Loucy (cell line): ENCODE measurements around the gene ELL2.

ENCODE experiments used
- H2AFZ ChIP-seq: fragments of 200-600 bp; sonication (generic); 2 replicates; pipeline ENCODE4 v1.6.0; 2016; ENCODE audit warnings: antibody characterized with exemption, mild to moderate bottlenecking, low read length, moderate library complexity
- H3F3A ChIP-seq: fragments of 200-600 bp; 2 replicates; pipeline ENCODE4 v1.6.0; 2016; ENCODE audit warnings: antibody characterized with exemption, low read depth, mild to moderate bottlenecking
- H3K27me3 ChIP-seq: fragments of 200-600 bp; sonication (generic); 2 replicates; pipeline ENCODE4 v1.6.1; 2014; ENCODE audit warnings: low read length, mild to moderate bottlenecking; ENCODE audit not compliant: insufficient read depth, poor library complexity, severe bottlenecking
- H3K36me3 ChIP-seq: fragments of 200-600 bp; sonication (generic); 2 replicates; pipeline ENCODE4 v1.6.1; 2016; ENCODE audit warnings: low read length; ENCODE audit not compliant: insufficient read depth
- H3K4me1 ChIP-seq: fragments of 200-600 bp; sonication (generic); 2 replicates; pipeline ENCODE4 v1.5.1; 2014; ENCODE audit warnings: low read length, mild to moderate bottlenecking; ENCODE audit not compliant: insufficient read depth, poor library complexity, severe bottlenecking
- H3K4me2 ChIP-seq: fragments of 200-600 bp; sonication (generic); 2 replicates; pipeline ENCODE4 v1.6.0; 2014; ENCODE audit warnings: antibody characterized with exemption, low read length, low read depth, mild to moderate bottlenecking; ENCODE audit not compliant: poor library complexity, severe bottlenecking
- H3K4me3 ChIP-seq: fragments of 200-600 bp; sonication (generic); 2 replicates; pipeline ENCODE4 v1.5.1; 2014; ENCODE audit warnings: low read length, mild to moderate bottlenecking, mixed read lengths; ENCODE audit not compliant: poor library complexity, severe bottlenecking
- H3K79me2 ChIP-seq: fragments of 200-600 bp; sonication (generic); 2 replicates; pipeline ENCODE4 v1.6.1; 2014; ENCODE audit warnings: low read length; ENCODE audit not compliant: insufficient read depth
- H3K9ac ChIP-seq: fragments of 200-600 bp; sonication (generic); 2 replicates; pipeline ENCODE4 v1.6.0; 2014; ENCODE audit warnings: mild to moderate bottlenecking, low read depth, low read length, moderate library complexity; ENCODE audit not compliant: poor library complexity, severe bottlenecking
- H3K9me2 ChIP-seq: fragments of 200-600 bp; sonication (generic); replicated peaks from 2 replicates; pipeline ENCODE4 v1.6.1; 2016; ENCODE audit warnings: low read depth, low read length, mixed read lengths
- H3K9me3 ChIP-seq: fragments of 200-600 bp; sonication (generic); 2 replicates; pipeline ENCODE4 v1.6.1; 2014; ENCODE audit warnings: mild to moderate bottlenecking, antibody characterized with exemption, low read length, low read depth; ENCODE audit not compliant: insufficient read depth
- H4K20me1 ChIP-seq: fragments of 200-600 bp; sonication (generic); 2 replicates; pipeline ENCODE4 v1.6.0; 2014; ENCODE audit warnings: antibody characterized with exemption, low read length, mild to moderate bottlenecking; ENCODE audit not compliant: insufficient read depth, poor library complexity, severe bottlenecking
- EZH2phosphoT487 ChIP-seq: fragments of 200-600 bp; IDR thresholded peaks from 2 replicates; pipeline ENCODE4 v1.6.1; 2018; ENCODE audit warnings: antibody characterized with exemption, mild to moderate bottlenecking, moderate library complexity, borderline replicate concordance
- TF ChIP-seq, protein P1 (sequence below): fragments of 200-600 bp; sonication (generic); conservative IDR thresholded peaks from 2 replicates; pipeline ENCODE4 v1.5.1; 2014; ENCODE audit warnings: mild to moderate bottlenecking, antibody characterized with exemption, low read length

ELL2 gene

DNA sequence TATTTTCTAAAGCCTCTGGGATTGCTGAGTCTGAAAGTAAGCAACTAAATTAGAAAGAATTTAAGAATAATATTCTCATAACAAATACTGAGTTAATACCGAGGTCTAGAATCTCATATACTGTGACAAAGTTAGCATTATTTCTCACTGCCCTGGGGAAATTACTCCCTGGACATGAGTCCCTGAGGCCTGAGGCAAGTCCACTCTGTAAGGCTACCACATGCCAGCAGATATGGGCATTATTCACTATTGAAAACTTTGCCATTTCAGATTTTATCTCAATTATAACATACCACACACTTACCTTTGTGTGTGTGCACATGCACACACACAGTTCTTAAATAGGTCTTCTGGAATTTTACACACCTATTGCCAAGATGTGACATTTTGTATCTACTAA lies 22.9 kb downstream of the ELL2 start:
- no peak overlapping the region for H3K4me2 ChIP-seq
- no peak overlapping the region for H3K4me3 ChIP-seq
- no peaks in the 10 kb centered on the region for H3K9me3 ChIP-seq
- no peak for TF ChIP-seq EZH2phosphoT487
- TF ChIP-seq, protein P1, sequence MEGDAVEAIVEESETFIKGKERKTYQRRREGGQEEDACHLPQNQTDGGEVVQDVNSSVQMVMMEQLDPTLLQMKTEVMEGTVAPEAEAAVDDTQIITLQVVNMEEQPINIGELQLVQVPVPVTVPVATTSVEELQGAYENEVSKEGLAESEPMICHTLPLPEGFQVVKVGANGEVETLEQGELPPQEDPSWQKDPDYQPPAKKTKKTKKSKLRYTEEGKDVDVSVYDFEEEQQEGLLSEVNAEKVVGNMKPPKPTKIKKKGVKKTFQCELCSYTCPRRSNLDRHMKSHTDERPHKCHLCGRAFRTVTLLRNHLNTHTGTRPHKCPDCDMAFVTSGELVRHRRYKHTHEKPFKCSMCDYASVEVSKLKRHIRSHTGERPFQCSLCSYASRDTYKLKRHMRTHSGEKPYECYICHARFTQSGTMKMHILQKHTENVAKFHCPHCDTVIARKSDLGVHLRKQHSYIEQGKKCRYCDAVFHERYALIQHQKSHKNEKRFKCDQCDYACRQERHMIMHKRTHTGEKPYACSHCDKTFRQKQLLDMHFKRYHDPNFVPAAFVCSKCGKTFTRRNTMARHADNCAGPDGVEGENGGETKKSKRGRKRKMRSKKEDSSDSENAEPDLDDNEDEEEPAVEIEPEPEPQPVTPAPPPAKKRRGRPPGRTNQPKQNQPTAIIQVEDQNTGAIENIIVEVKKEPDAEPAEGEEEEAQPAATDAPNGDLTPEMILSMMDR = no peak
- no peaks in the 10 kb centered on the region for H3K79me2 ChIP-seq
- no peaks in the 10 kb centered on the region for H3K9me2 ChIP-seq
- no peaks in the 10 kb centered on the region for H3K27me3 ChIP-seq
- H3F3A ChIP-seq = no peaks in the 10 kb centered on the region
- no peaks in the 10 kb centered on the region for H3K36me3 ChIP-seq
- H4K20me1 ChIP-seq = no peaks in the 10 kb centered on the region
- H3K4me1 ChIP-seq = peaks cover 5% of the 10 kb centered on the region
- no peak overlapping the region for H3K9ac ChIP-seq
- no peak overlapping the region for H2AFZ ChIP-seq

GRCh38 chr5:95938347-95938746 lies 23.3 kb downstream of the ELL2 start:
- H4K20me1 ChIP-seq = no peaks in the 10 kb centered on the region

DNA sequence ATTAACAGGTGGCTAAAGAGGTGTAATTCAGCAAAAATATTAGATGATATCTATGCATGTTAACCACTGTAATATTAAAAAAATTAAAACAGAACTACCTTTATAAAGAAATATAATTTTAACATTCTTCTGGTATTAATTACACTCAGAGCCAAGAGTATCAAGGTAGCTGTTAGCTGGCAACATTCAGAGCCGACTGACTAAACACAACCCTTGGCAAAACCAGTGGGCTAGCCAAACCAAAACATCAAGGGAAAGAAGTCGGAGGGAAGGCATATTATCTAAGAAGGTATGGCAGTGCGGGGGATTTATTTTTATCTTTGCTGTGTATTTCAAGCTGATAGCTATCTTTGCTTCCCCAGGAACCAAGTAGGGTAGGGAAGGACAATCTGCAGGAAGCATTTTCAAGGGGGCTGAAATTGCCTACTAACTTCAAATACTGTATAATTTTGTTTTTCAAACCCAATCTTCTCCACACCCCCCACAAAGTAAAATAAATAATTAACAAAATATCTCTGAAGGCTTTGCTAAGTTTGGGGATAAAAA lies 24.0 kb downstream of the ELL2 start:
- H3K9me3 ChIP-seq = no peaks in the 10 kb centered on the region
- TF ChIP-seq, protein P1 = no peak
- TF ChIP-seq EZH2phosphoT487 = no peak
- no peaks in the 10 kb centered on the region for H3K79me2 ChIP-seq
- no peaks in the 10 kb centered on the region for H3F3A ChIP-seq
- no peak overlapping the region for H3K9ac ChIP-seq
- H3K4me1 ChIP-seq = no peaks in the 10 kb centered on the region
- no peak overlapping the region for H2AFZ ChIP-seq
- no peaks in the 10 kb centered on the region for H4K20me1 ChIP-seq
- H3K9me2 ChIP-seq = no peaks in the 10 kb centered on the region
- H3K27me3 ChIP-seq = no peaks in the 10 kb centered on the region
- no peak overlapping the region for H3K4me3 ChIP-seq
- no peaks in the 10 kb centered on the region for H3K36me3 ChIP-seq
- no peak overlapping the region for H3K4me2 ChIP-seq

More at GRCh38 chr5:95938347-95938746, 23.3 kb downstream of the ELL2 start:
- Histone ChIP-seq H3K4me1 (peaks cover 1% of the 10 kb centered on the region), H3K36me3 (no peaks in the 10 kb centered on the region), H2AFZ (no peak overlapping the region), H3K27me3 (no peaks in the 10 kb centered on the region), H3K9me2 (no peaks in the 10 kb centered on the region), H3K9me3 (no peaks in the 10 kb centered on the region), H3K9ac (no peak overlapping the region), H3K79me2 (no peaks in the 10 kb centered on the region), H3K4me3 (no peak overlapping the region), H3K4me2 (no peak overlapping the region), H3F3A (no peaks in the 10 kb centered on the region)
- TF ChIP-seq, protein P1 = no peak
- TF ChIP-seq EZH2phosphoT487 = no peak
